Measurements from ENCODE around the gene B4GALT6.

B4GALT6 gene

DNA sequence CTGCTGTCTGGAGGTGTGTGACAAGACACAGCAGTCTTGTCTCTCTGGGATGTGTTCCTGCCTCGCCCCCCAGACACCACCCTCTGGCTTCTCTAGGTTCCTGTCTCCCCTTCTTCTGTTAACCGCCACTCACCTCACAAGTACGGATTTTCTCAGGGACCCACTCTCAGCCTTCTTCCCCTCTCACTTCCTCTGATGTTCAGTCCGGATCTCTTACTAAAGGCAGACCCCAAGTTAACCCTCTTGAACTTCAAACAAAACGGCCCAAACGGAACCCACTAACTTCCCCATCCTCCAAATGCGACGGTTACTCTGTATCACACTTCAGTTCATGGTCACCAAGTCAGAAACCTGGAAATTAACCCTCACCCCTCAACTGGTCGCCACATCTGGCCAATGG lies 32.0 kb downstream of the B4GALT6 start:
- Histone ChIP-seq H3K23ac (ENCODE audit: low read length in 2 of 2) (no peak overlapping the region), H3K4me3 (ENCODE audit: insufficient read depth in 1 of 2, low read depth in 1 of 2, low read length in 2 of 2) (no peak overlapping the region), H2AFZ (ENCODE audit: low read depth, low read length) (no peak overlapping the region), H3K79me1 (replicated peaks; ENCODE audit: low read length, poor library complexity, severe bottlenecking) (peaks cover 16% of the 10 kb centered on the region), H3K14ac (ENCODE audit: low read length in 2 of 2) (no peak overlapping the region), H3K4me2 (ENCODE audit: low read length, poor library complexity, severe bottlenecking) (no peak overlapping the region), H3K9ac (ENCODE audit: low read length) (no peak overlapping the region), H3K4ac (ENCODE audit: low read depth in 1 of 2, low read length in 2 of 2) (no peak overlapping the region), H3K36me3 (ENCODE audit: control insufficient read depth in 1 of 2, insufficient read depth in 2 of 2, low read depth in 1 of 2, low read length in 2 of 2) (peaks cover 0 to 18% of the 10 kb centered on the region in 2 experiments), H4K8ac (ENCODE audit: low read length) (no peak overlapping the region), H4K91ac (ENCODE audit: low read length) (no peak overlapping the region), H3K27ac (ENCODE audit: low read length, poor library complexity, severe bottlenecking) (no peak overlapping the region), H3K27me3 (ENCODE audit: control insufficient read depth in 1 of 2, insufficient read depth in 1 of 2, low read length in 2 of 2) (no peaks in the 10 kb centered on the region), H2BK120ac (ENCODE audit: low read depth, low read length) (no peak overlapping the region), H2BK5ac (ENCODE audit: low read depth, low read length, poor library complexity, severe bottlenecking) (no peak overlapping the region), H2BK15ac (ENCODE audit: low read depth, poor library complexity, severe bottlenecking) (no peak overlapping the region), H2BK12ac (ENCODE audit: low read length in 2 of 2) (no peak overlapping the region), H3K9me3 (ENCODE audit: control insufficient read depth, low read length) (no peaks in the 10 kb centered on the region), H2AK5ac (ENCODE audit: low read length, severe bottlenecking) (no peak overlapping the region), H3K18ac (ENCODE audit: low read depth in 1 of 2, low read length in 2 of 2) (no peak overlapping the region), H3K4me1 (ENCODE audit: control insufficient read depth, insufficient read depth, low read depth, low read length) (peaks cover 2% of the 10 kb centered on the region)
- no peak for DNase-seq
- WGBS: 98% methylated on average over 9 of the region's 9 CpGs

DNA sequence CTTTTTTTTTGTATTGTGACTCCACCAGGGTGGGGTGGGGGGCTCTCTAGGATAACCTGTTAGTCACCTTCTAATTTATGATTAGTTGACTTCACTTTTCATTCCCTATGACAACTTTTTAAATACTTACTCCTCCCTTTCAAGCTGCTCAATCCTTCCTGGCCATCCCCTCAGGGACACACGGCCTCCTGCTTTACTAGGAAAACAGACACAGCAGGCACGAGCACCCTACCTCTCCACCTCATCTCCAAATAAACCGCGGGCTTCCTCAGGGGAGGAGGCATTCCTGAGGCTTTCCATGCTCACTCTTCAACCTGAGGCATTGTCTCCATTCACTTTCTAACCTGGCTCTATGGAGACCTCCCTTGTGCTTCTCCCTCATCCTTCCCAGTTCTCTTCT lies 33.0 kb downstream of the B4GALT6 start:
- Histone ChIP-seq H3K4me1 (ENCODE audit: control insufficient read depth, insufficient read depth, low read depth, low read length) (peaks cover 2% of the 10 kb centered on the region), H2BK120ac (ENCODE audit: low read depth, low read length) (no peak overlapping the region), H3K27ac (ENCODE audit: low read length, poor library complexity, severe bottlenecking) (no peak overlapping the region), H3K4ac (ENCODE audit: low read depth in 1 of 2, low read length in 2 of 2) (no peak overlapping the region), H3K27me3 (ENCODE audit: control insufficient read depth in 1 of 2, insufficient read depth in 1 of 2, low read length in 2 of 2) (no peaks in the 10 kb centered on the region), H3K18ac (ENCODE audit: low read depth in 1 of 2, low read length in 2 of 2) (no peak overlapping the region), H3K36me3 (ENCODE audit: control insufficient read depth in 1 of 2, insufficient read depth in 2 of 2, low read depth in 1 of 2, low read length in 2 of 2) (peaks cover 0 to 15% of the 10 kb centered on the region in 2 experiments), H4K8ac (ENCODE audit: low read length) (no peak overlapping the region), H2BK12ac (ENCODE audit: low read length in 2 of 2) (no peak overlapping the region), H4K91ac (ENCODE audit: low read length) (no peak overlapping the region), H3K9me3 (ENCODE audit: control insufficient read depth, low read length) (no peaks in the 10 kb centered on the region), H3K79me1 (replicated peaks; ENCODE audit: low read length, poor library complexity, severe bottlenecking) (peaks cover 18% of the 10 kb centered on the region), H3K9ac (ENCODE audit: low read length) (no peak overlapping the region), H2BK5ac (ENCODE audit: low read depth, low read length, poor library complexity, severe bottlenecking) (no peak overlapping the region), H3K4me2 (ENCODE audit: low read length, poor library complexity, severe bottlenecking) (no peak overlapping the region), H2AK5ac (ENCODE audit: low read length, severe bottlenecking) (no peak overlapping the region), H2AFZ (ENCODE audit: low read depth, low read length) (no peak overlapping the region), H3K23ac (ENCODE audit: low read length in 2 of 2) (no peak overlapping the region), H3K14ac (ENCODE audit: low read length in 2 of 2) (no peak overlapping the region), H2BK15ac (ENCODE audit: low read depth, poor library complexity, severe bottlenecking) (no peak overlapping the region), H3K4me3 (ENCODE audit: insufficient read depth in 1 of 2, low read depth in 1 of 2, low read length in 2 of 2) (no peak overlapping the region)
- DNase-seq: no peak
- WGBS: 86% methylated on average over 4 of the region's 4 CpGs

DNA sequence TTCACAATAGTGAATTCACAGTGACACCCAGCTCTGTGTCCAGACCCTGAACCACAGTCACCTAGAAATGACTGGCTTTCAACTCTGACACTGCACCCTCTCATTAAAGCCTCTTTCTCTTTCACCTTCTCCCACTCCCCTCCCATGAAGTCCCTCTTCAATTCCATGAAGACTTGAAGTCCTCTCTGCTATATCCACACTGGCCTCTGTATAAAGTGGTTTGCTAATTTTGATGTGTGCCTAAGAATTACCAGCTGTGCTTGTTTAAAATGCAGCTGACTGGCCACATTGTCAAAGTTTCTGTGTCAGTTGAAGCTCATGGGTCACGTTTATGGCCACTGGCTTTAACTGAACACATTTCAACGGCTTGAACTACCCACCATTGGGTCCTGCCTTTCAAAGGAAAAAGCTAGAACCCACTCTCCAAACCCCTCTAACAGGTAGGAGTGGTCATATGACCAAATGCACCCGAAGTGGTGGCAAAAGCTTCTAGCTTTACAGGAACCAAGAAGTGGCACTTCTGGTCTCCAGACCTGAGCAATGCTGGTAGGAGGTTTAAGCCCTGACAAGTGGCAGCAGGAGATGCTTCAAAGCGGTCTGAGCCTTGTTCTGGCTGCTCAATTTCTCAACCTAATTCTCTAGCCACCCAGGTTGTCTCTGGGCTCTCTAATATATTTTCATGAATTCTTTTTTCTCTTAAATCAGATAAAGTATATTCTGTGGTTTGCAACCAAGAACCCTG lies 34.2 kb downstream of the B4GALT6 start:
- Histone ChIP-seq H3K9ac (ENCODE audit: low read length) (no peak overlapping the region), H3K18ac (ENCODE audit: low read depth in 1 of 2, low read length in 2 of 2) (peak overlapping the region in 1 of 2 experiments; percentile 50), H2AK5ac (ENCODE audit: low read length, severe bottlenecking) (no peak overlapping the region), H3K9me3 (ENCODE audit: control insufficient read depth, low read length) (no peaks in the 10 kb centered on the region), H2BK12ac (ENCODE audit: low read length in 2 of 2) (no peak overlapping the region), H3K79me1 (replicated peaks; ENCODE audit: low read length, poor library complexity, severe bottlenecking) (peaks cover 13% of the 10 kb centered on the region), H3K4me1 (ENCODE audit: control insufficient read depth, insufficient read depth, low read depth, low read length) (peaks cover 2% of the 10 kb centered on the region), H3K27me3 (ENCODE audit: control insufficient read depth in 1 of 2, insufficient read depth in 1 of 2, low read length in 2 of 2) (no peaks in the 10 kb centered on the region), H4K8ac (ENCODE audit: low read length) (no peak overlapping the region), H2BK5ac (ENCODE audit: low read depth, low read length, poor library complexity, severe bottlenecking) (no peak overlapping the region), H2BK15ac (ENCODE audit: low read depth, poor library complexity, severe bottlenecking) (no peak overlapping the region), H3K23ac (ENCODE audit: low read length in 2 of 2) (no peak overlapping the region), H2BK120ac (ENCODE audit: low read depth, low read length) (no peak overlapping the region), H3K14ac (ENCODE audit: low read length in 2 of 2) (no peak overlapping the region), H4K91ac (ENCODE audit: low read length) (no peak overlapping the region), H3K4me2 (ENCODE audit: low read length, poor library complexity, severe bottlenecking) (no peak overlapping the region), H3K4me3 (ENCODE audit: insufficient read depth in 1 of 2, low read depth in 1 of 2, low read length in 2 of 2) (no peak overlapping the region), H3K27ac (ENCODE audit: low read length, poor library complexity, severe bottlenecking) (no peak overlapping the region), H3K4ac (ENCODE audit: low read depth in 1 of 2, low read length in 2 of 2) (no peak overlapping the region), H2AFZ (ENCODE audit: low read depth, low read length) (no peak overlapping the region), H3K36me3 (ENCODE audit: control insufficient read depth in 1 of 2, insufficient read depth in 2 of 2, low read depth in 1 of 2, low read length in 2 of 2) (peaks cover 0 to 10% of the 10 kb centered on the region in 2 experiments)
- 62% methylated on average over 3 of the region's 4 CpGs for WGBS
- DNase-seq: no peak

DNA sequence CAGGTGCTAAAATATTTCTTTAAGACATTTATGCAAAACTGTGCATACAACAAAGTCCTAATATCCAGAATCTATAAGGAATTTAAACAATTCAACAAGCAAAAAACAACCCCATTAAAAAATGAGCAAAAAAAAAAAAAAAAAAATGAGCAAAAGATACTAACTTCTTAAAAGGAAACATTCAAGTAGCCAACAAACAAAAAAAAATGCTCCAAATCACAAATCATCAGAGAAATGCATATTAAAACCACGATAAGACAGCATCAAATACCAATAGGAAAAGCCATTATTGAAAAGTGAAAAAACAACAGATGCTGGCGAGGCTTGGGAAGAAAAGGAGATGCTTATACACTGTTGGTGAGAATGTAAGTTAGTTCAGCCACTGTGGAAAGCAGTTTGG lies 34.9 kb downstream of the B4GALT6 start:
- Histone ChIP-seq H3K4me3 (ENCODE audit: insufficient read depth in 1 of 2, low read depth in 1 of 2, low read length in 2 of 2) (no peak overlapping the region), H2AFZ (ENCODE audit: low read depth, low read length) (no peak overlapping the region), H3K4me1 (ENCODE audit: control insufficient read depth, insufficient read depth, low read depth, low read length) (peaks cover 2% of the 10 kb centered on the region), H2AK5ac (ENCODE audit: low read length, severe bottlenecking) (no peak overlapping the region), H2BK12ac (ENCODE audit: low read length in 2 of 2) (no peak overlapping the region), H3K27me3 (ENCODE audit: control insufficient read depth in 1 of 2, insufficient read depth in 1 of 2, low read length in 2 of 2) (no peaks in the 10 kb centered on the region), H3K23ac (ENCODE audit: low read length in 2 of 2) (no peak overlapping the region), H3K4me2 (ENCODE audit: low read length, poor library complexity, severe bottlenecking) (no peak overlapping the region), H3K9ac (ENCODE audit: low read length) (no peak overlapping the region), H3K27ac (ENCODE audit: low read length, poor library complexity, severe bottlenecking) (no peak overlapping the region), H3K4ac (ENCODE audit: low read depth in 1 of 2, low read length in 2 of 2) (no peak overlapping the region), H2BK120ac (ENCODE audit: low read depth, low read length) (no peak overlapping the region), H4K8ac (ENCODE audit: low read length) (no peak overlapping the region), H2BK5ac (ENCODE audit: low read depth, low read length, poor library complexity, severe bottlenecking) (no peak overlapping the region), H3K14ac (ENCODE audit: low read length in 2 of 2) (no peak overlapping the region), H3K9me3 (ENCODE audit: control insufficient read depth, low read length) (no peaks in the 10 kb centered on the region), H2BK15ac (ENCODE audit: low read depth, poor library complexity, severe bottlenecking) (no peak overlapping the region), H3K18ac (ENCODE audit: low read depth in 1 of 2, low read length in 2 of 2) (no peak overlapping the region), H3K79me1 (replicated peaks; ENCODE audit: low read length, poor library complexity, severe bottlenecking) (peaks cover 12% of the 10 kb centered on the region), H4K91ac (ENCODE audit: low read length) (no peak overlapping the region), H3K36me3 (ENCODE audit: control insufficient read depth in 1 of 2, insufficient read depth in 2 of 2, low read depth in 1 of 2, low read length in 2 of 2) (peaks cover 0 to 10% of the 10 kb centered on the region in 2 experiments)
- no CpG with 5 or more reads among the region's 2 CpGs for WGBS
- no peak for DNase-seq
